H1 (cell line): ENCODE data around the gene RAB4B.

Experiments used
- CBX5 ChIP-seq: fragments of 300-800, 300-1000 bp; sonication (generic); IDR thresholded peaks from 2 replicates; pipeline ENCODE4 v1.7.1; 2016; ENCODE audit warnings: antibody characterized with exemption, low read length, low read depth
- EZH2 ChIP-seq: fragments of 200-600 bp; sonication (generic); IDR thresholded peaks from 2 replicates; pipeline ENCODE4 v1.7.1; 2012; ENCODE audit warnings: low read depth, mild to moderate bottlenecking, moderate library complexity, low read length, inconsistent platforms; ENCODE audit not compliant: severe bottlenecking
- POLR2A ChIP-seq, 2 experiments: IDR thresholded peaks; 1 replicate in 1 of 2; 2 replicates in 1 of 2; pipeline ENCODE4 v1.6.1; 2011; ENCODE audit warnings: low read depth in 2 of 2, low read length in 2 of 2, mild to moderate bottlenecking in 2 of 2; ENCODE audit errors: control extremely low read depth in 1 of 2

DNA sequence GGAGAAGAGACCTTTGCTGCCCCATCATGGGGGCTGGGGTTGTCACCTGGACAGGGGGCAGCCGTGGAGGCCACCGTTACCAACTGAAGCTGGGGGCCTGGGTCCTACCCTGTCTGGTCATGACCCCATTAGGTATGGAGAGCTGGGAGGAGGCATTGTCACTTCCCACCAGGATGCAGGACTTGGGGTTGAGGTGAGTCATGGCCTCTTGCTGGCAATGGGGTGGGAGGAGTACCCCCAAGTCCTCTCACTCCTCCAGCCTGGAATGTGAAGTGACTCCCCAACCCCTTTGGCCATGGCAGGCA lies 29.9 kb downstream of the RAB4B start:
- TF ChIP-seq CBX5 (no peak), POLR2A (IDR thresholded peaks at IDR 0.05; ENCODE audit: control extremely low read depth in 1 of 2, low read depth in 2 of 2, low read length in 2 of 2) (no peak), EZH2 (no peak)
